Neuron (in vitro differentiated cells): ENCODE results near the gene FAM209A.
"Not testable (repeated sequence)": the region's sequence is repeated elsewhere in the genome, so short reads cannot be mapped to it uniquely, and the experiment has no call there.

Experiments used
- H2AFZ ChIP-seq: one replicate; pipeline ENCODE4 v1.6.1; 2013; ENCODE audit warnings: low read depth, mild to moderate bottlenecking, inconsistent platforms, low read length, moderate library complexity
- H3K27me3 ChIP-seq: one replicate; pipeline ENCODE4 v1.6.1; 2013; ENCODE audit warnings: low read length; ENCODE audit not compliant: insufficient read depth
- H3K36me3 ChIP-seq: one replicate; pipeline ENCODE4 v1.6.1; 2013; ENCODE audit warnings: low read length; ENCODE audit not compliant: insufficient read depth
- H3K4me1 ChIP-seq: one replicate; pipeline ENCODE4 v1.6.1; 2013; ENCODE audit warnings: low read length; ENCODE audit not compliant: insufficient read depth
- H3K4me3 ChIP-seq: 2 replicates; pipeline ENCODE4 v1.5.1; 2013; ENCODE audit warnings: mild to moderate bottlenecking, low read length, moderate library complexity
- H3K9me3 ChIP-seq: one replicate; pipeline ENCODE4 v1.6.1; 2013; ENCODE audit warnings: low read length

Gene FAM209A

GRCh38 chr20:56554869-56555268 is 30.3 kb downstream of the FAM209A start:
- Histone ChIP-seq H3K36me3 (no peaks in the 10 kb centered on the region), H3K9me3 (peaks cover 2% of the 10 kb centered on the region), H3K4me1 (no peaks in the 10 kb centered on the region), H3K4me3 (no peak overlapping the region), H2AFZ (no peak overlapping the region), H3K27me3 (peaks cover 8% of the 10 kb centered on the region)

- Histone ChIP-seq H3K36me3 (no peaks in the 10 kb centered on the region), H3K4me1 (no peaks in the 10 kb centered on the region), H3K4me3 (no peak overlapping the region), H3K27me3 (peaks cover 6% of the 10 kb centered on the region), H2AFZ (no peak overlapping the region), H3K9me3 (peaks cover 2% of the 10 kb centered on the region)
Observed at GRCh38 chr20:56558968-56559367, 34.4 kb downstream of the FAM209A start.

- H3K27me3 ChIP-seq, H2AFZ ChIP-seq, H3K36me3 ChIP-seq, H3K9me3 ChIP-seq, H3K4me1 ChIP-seq, H3K4me3 ChIP-seq: not testable (repeated sequence)
Observed at GRCh38 chr20:56564526-56564925, 40.0 kb downstream of the FAM209A start.

- H3K9me3 ChIP-seq, result no peaks in the 10 kb centered on the region
- no peak overlapping the region for H2AFZ ChIP-seq
- no peaks in the 10 kb centered on the region for H3K27me3 ChIP-seq
- no peak overlapping the region for H3K4me3 ChIP-seq
- no peaks in the 10 kb centered on the region for H3K4me1 ChIP-seq
- H3K36me3 ChIP-seq, result no peaks in the 10 kb centered on the region
Observed at GRCh38 chr20:56565511-56565910, 41.0 kb downstream of the FAM209A start.

GRCh38 chr20:56566621-56567020 is 42.1 kb downstream of the FAM209A start:
- H3K9me3 ChIP-seq, result no peaks in the 10 kb centered on the region
- no peak overlapping the region for H3K4me3 ChIP-seq
- H3K27me3 ChIP-seq, result no peaks in the 10 kb centered on the region
- H2AFZ ChIP-seq, result no peak overlapping the region
- H3K36me3 ChIP-seq, result no peaks in the 10 kb centered on the region
- no peaks in the 10 kb centered on the region for H3K4me1 ChIP-seq

GRCh38 chr20:56570832-56571231 is 46.3 kb downstream of the FAM209A start:
- no peaks in the 10 kb centered on the region for H3K36me3 ChIP-seq
- no peaks in the 10 kb centered on the region for H3K9me3 ChIP-seq
- no peak overlapping the region for H3K4me3 ChIP-seq
- H3K4me1 ChIP-seq, result no peaks in the 10 kb centered on the region
- H2AFZ ChIP-seq, result no peak overlapping the region
- peaks cover 8% of the 10 kb centered on the region for H3K27me3 ChIP-seq

GRCh38 chr20:56572172-56572571 is 47.6 kb downstream of the FAM209A start:
- Histone ChIP-seq H3K4me3 (no peak overlapping the region), H3K4me1 (no peaks in the 10 kb centered on the region), H2AFZ (no peak overlapping the region), H3K36me3 (no peaks in the 10 kb centered on the region), H3K27me3 (peaks cover 8% of the 10 kb centered on the region), H3K9me3 (no peaks in the 10 kb centered on the region)

GRCh38 chr20:56573986-56574385 is 49.4 kb downstream of the FAM209A start:
- H3K9me3 ChIP-seq, result no peaks in the 10 kb centered on the region
- H3K4me3 ChIP-seq, result no peak overlapping the region
- no peaks in the 10 kb centered on the region for H3K36me3 ChIP-seq
- peaks cover 8% of the 10 kb centered on the region for H3K27me3 ChIP-seq
- H3K4me1 ChIP-seq, result no peaks in the 10 kb centered on the region
- H2AFZ ChIP-seq, result no peak overlapping the region

- no peak overlapping the region for H3K4me3 ChIP-seq
- H3K36me3 ChIP-seq, result no peaks in the 10 kb centered on the region
- H3K9me3 ChIP-seq, result no peaks in the 10 kb centered on the region
- peaks cover 10% of the 10 kb centered on the region for H3K27me3 ChIP-seq
- no peaks in the 10 kb centered on the region for H3K4me1 ChIP-seq
- no peak overlapping the region for H2AFZ ChIP-seq
Observed at GRCh38 chr20:56574531-56575142, 50.1 kb downstream of the FAM209A start.

- Histone ChIP-seq H3K27me3 (peaks cover 13% of the 10 kb centered on the region), H2AFZ (no peak overlapping the region), H3K4me3 (no peak overlapping the region), H3K4me1 (no peaks in the 10 kb centered on the region), H3K36me3 (no peaks in the 10 kb centered on the region), H3K9me3 (no peaks in the 10 kb centered on the region)
Observed at GRCh38 chr20:56575157-56575556, 50.6 kb downstream of the FAM209A start.
